ENCODE data around the gene MBP. TPM values are rescaled to one million over a fixed set of nuclear protein-coding genes. Genes with fewer than 3 reads are reported as not detected.

MBP gene
- total RNA-seq, 1 experiment from 2014 or later, result not detected

DNA sequence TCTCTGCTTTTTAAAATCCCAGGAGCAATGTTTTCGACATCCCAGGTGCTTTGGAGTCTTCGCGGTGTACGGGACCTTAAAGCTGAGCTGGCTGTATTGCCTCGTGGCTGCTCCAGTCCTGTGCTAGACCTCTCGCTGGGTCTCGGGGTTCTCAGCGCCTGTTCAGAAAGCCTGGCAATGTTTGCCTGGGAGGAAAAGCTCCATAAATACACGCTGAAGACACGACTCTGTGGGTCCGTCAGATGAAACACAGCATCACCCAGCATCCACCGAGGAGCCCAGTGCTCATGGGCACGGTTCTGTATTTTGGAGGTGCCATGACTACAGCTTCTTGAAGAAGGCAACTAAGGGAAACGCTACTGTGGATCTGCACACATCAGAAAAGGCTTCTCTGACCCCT is 21.6 kb downstream of the MBP start:
- ChIA-PET POLR2A (ENCODE audit: low non-redundant PET) (no interaction called here), CTCF (no interaction called here)
- Histone ChIP-seq H3K27ac (ENCODE audit: low read depth, low read length, poor library complexity, severe bottlenecking) (no peak overlapping the region), H3K9me3 (ENCODE audit: low read depth, low read length, poor library complexity, severe bottlenecking) (no peaks in the 10 kb centered on the region), H3K4me1 (ENCODE audit: insufficient read depth, low read length, poor library complexity, severe bottlenecking) (no peaks in the 10 kb centered on the region), H3K4me3 (ENCODE audit: low read depth, low read length, poor library complexity, severe bottlenecking) (no peak overlapping the region), H3K36me3 (ENCODE audit: insufficient read depth, low read length, poor library complexity, severe bottlenecking) (no peaks in the 10 kb centered on the region), H3K27me3 (replicated peaks; ENCODE audit: insufficient read depth, low read depth, low read length, poor library complexity) (no peaks in the 10 kb centered on the region)
- intact Hi-C loops (cut with micrococcal nuclease; ENCODE audit: unreplicated experiment), result no loop called here
- TF ChIP-seq EZH2 (IDR thresholded peaks at IDR 0.05; ENCODE audit: borderline replicate concordance, low read depth, low read length, poor library complexity, severe bottlenecking), result no peak
- DNase-seq (ENCODE audit: low spot score), result no peak
- BruUV-seq (replicated peaks), result no TSS peak

DNA sequence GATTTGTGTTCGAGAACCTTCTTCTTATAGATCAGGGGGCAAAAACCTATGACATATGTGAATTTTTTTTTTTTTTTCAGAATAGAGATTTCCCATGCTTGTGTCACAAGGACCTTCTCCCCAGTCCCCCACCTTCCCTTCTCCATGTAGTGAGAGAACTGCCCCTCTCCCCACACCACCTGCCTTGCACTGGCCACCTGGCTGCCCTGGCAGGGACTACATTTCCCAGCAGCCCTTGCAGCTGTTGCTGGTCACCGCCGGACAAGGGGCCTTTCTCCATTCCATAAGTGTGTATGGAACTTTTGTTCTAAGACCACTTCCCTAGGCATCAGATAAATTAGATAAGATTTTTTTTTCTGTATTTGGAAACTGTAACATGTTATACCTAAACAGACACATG is 22.2 kb downstream of the MBP start:
- Histone ChIP-seq H3K36me3 (ENCODE audit: insufficient read depth, low read length, poor library complexity, severe bottlenecking) (no peaks in the 10 kb centered on the region), H3K27ac (ENCODE audit: low read depth, low read length, poor library complexity, severe bottlenecking) (no peak overlapping the region), H3K27me3 (replicated peaks; ENCODE audit: insufficient read depth, low read depth, low read length, poor library complexity) (no peaks in the 10 kb centered on the region), H3K9me3 (ENCODE audit: low read depth, low read length, poor library complexity, severe bottlenecking) (no peaks in the 10 kb centered on the region), H3K4me1 (ENCODE audit: insufficient read depth, low read length, poor library complexity, severe bottlenecking) (no peaks in the 10 kb centered on the region), H3K4me3 (ENCODE audit: low read depth, low read length, poor library complexity, severe bottlenecking) (no peak overlapping the region)
- intact Hi-C loops (cut with micrococcal nuclease; ENCODE audit: unreplicated experiment), result no loop called here
- no TSS peak for BruUV-seq (replicated peaks)
- ChIA-PET CTCF (no interaction called here), POLR2A (ENCODE audit: low non-redundant PET) (no interaction called here)
- DNase-seq (ENCODE audit: low spot score), result no peak
- TF ChIP-seq, protein P1, sequence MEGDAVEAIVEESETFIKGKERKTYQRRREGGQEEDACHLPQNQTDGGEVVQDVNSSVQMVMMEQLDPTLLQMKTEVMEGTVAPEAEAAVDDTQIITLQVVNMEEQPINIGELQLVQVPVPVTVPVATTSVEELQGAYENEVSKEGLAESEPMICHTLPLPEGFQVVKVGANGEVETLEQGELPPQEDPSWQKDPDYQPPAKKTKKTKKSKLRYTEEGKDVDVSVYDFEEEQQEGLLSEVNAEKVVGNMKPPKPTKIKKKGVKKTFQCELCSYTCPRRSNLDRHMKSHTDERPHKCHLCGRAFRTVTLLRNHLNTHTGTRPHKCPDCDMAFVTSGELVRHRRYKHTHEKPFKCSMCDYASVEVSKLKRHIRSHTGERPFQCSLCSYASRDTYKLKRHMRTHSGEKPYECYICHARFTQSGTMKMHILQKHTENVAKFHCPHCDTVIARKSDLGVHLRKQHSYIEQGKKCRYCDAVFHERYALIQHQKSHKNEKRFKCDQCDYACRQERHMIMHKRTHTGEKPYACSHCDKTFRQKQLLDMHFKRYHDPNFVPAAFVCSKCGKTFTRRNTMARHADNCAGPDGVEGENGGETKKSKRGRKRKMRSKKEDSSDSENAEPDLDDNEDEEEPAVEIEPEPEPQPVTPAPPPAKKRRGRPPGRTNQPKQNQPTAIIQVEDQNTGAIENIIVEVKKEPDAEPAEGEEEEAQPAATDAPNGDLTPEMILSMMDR (conservative IDR thresholded peaks at IDR 0.05; ENCODE audit: low read depth, low read length), result no peak
- no peak for TF ChIP-seq EZH2 (IDR thresholded peaks at IDR 0.05; ENCODE audit: borderline replicate concordance, low read depth, low read length, poor library complexity, severe bottlenecking)

DNA sequence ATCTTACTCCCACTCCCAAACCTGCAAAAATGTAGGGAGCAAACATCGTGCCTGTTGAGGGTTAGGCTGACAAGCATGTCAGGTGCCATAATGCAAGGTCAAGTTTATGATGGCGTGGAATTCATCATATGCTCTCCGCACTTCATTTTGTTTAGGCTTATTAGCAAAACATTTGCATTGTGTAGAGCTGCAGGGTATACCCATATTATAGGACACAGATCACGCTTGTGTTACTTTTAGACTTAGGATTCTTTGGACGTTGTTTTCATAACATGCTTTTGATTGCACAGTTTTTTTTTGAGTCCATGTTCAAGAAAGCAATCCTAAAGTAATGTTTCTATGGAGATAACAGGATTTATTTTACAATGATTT is 22.9 kb downstream of the MBP start:
- Histone ChIP-seq H3K4me3 (ENCODE audit: low read depth, low read length, poor library complexity, severe bottlenecking) (no peak overlapping the region), H3K27me3 (replicated peaks; ENCODE audit: insufficient read depth, low read depth, low read length, poor library complexity) (no peaks in the 10 kb centered on the region), H3K9me3 (ENCODE audit: low read depth, low read length, poor library complexity, severe bottlenecking) (no peaks in the 10 kb centered on the region), H3K27ac (ENCODE audit: low read depth, low read length, poor library complexity, severe bottlenecking) (no peak overlapping the region), H3K36me3 (ENCODE audit: insufficient read depth, low read length, poor library complexity, severe bottlenecking) (no peaks in the 10 kb centered on the region), H3K4me1 (ENCODE audit: insufficient read depth, low read length, poor library complexity, severe bottlenecking) (no peaks in the 10 kb centered on the region)
- ChIA-PET CTCF (no interaction called here), POLR2A (ENCODE audit: low non-redundant PET) (no interaction called here)
- no TSS peak for BruUV-seq (replicated peaks)
- TF ChIP-seq EZH2 (IDR thresholded peaks at IDR 0.05; ENCODE audit: borderline replicate concordance, low read depth, low read length, poor library complexity, severe bottlenecking), result no peak
- TF ChIP-seq, protein P1 (conservative IDR thresholded peaks at IDR 0.05; ENCODE audit: low read depth, low read length), result no peak
- intact Hi-C loops (cut with micrococcal nuclease; ENCODE audit: unreplicated experiment), result no loop called here
- no peak for DNase-seq (ENCODE audit: low spot score)

DNA sequence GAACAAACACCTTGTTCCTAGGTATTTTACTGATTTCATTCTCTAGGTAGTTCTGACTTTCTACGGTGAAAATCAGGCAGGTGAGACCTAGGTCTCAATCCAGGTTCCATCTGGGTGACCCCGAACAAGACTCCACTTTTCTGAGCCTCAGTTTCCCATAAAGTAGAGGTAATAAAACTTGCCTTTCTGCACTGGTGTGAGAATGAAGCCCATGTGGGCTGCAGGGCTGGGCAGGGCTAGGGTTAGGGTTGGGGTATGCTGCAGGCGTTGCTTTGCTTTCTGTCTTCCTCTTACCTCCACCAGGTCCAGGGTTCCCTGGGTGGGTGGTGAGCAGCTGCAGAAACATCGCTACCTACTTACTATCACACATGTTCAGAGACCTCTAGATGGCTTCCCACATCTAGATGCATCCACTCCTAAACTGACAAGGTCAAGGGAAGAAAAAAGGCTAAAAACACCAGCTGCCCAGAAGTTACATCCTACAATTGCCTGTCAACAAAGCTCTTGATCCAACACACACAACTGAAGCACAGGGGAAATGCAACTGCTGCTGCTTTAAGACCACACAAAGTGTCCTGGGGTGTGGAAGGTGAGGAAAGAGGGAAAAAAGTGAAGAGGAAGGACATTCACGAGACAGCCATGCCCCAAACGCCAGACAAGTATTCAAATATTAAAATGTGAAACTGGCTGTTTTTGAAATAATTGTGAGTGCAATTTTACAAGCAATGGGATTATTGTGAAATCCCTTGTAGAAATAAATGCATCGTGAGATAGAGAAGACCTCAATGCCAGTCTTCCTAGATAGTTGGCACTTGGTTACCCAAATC is 23.5 kb downstream of the MBP start:
- no peak overlapping the region for H3K27ac ChIP-seq (ENCODE audit: low read depth, low read length, poor library complexity, severe bottlenecking)
- intact Hi-C loops (cut with micrococcal nuclease; ENCODE audit: unreplicated experiment), result no loop called here
- CTCF ChIA-PET, result no interaction called here
- DNase-seq (ENCODE audit: low spot score), result no peak
- H3K4me1 ChIP-seq (ENCODE audit: insufficient read depth, low read length, poor library complexity, severe bottlenecking), result no peaks in the 10 kb centered on the region
- H3K36me3 ChIP-seq (ENCODE audit: insufficient read depth, low read length, poor library complexity, severe bottlenecking), result no peaks in the 10 kb centered on the region
- POLR2A ChIA-PET (ENCODE audit: low non-redundant PET), result no interaction called here
- BruUV-seq (replicated peaks), result no TSS peak
- H3K4me3 ChIP-seq (ENCODE audit: low read depth, low read length, poor library complexity, severe bottlenecking), result no peak overlapping the region
- H3K9me3 ChIP-seq (ENCODE audit: low read depth, low read length, poor library complexity, severe bottlenecking), result no peaks in the 10 kb centered on the region
- no peaks in the 10 kb centered on the region for H3K27me3 ChIP-seq (replicated peaks; ENCODE audit: insufficient read depth, low read depth, low read length, poor library complexity)
- TF ChIP-seq EZH2 (IDR thresholded peaks at IDR 0.05; ENCODE audit: borderline replicate concordance, low read depth, low read length, poor library complexity, severe bottlenecking), result no peak
- TF ChIP-seq, protein P1 (conservative IDR thresholded peaks at IDR 0.05; ENCODE audit: low read depth, low read length), result no peak
